ENCODE results near the gene KIN. TPM values are rescaled to one million over a fixed set of nuclear protein-coding genes. Genes with fewer than 3 reads are reported as not detected.

Gene KIN
- total RNA-seq, 1 donor: 9.5 TPM

DNA sequence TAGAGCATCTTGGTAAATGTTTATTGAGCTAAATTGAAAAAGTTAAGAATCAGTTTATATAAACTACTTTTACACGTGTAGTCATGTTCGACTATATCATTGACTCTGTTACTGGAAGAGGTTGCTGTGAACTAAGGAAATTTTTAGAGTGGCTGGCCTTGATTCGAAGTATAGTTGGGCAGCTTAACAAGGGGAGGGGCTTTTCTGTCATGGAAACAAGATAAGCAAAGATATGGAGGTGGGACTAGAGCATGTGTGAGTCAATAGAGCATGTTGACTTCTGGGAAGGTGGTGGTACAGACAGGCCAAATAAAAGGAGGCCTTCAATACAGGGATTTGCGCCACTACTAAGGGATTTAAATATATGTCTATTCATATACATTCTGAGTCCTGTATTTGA, 7.8 kb upstream of the KIN start:
- DNase-seq (ENCODE audit: low read depth): peak; percentile 67
- no peak overlapping the region for H3K4me3 ChIP-seq (ENCODE audit: low read depth, low read length)
- TF ChIP-seq, protein P1, sequence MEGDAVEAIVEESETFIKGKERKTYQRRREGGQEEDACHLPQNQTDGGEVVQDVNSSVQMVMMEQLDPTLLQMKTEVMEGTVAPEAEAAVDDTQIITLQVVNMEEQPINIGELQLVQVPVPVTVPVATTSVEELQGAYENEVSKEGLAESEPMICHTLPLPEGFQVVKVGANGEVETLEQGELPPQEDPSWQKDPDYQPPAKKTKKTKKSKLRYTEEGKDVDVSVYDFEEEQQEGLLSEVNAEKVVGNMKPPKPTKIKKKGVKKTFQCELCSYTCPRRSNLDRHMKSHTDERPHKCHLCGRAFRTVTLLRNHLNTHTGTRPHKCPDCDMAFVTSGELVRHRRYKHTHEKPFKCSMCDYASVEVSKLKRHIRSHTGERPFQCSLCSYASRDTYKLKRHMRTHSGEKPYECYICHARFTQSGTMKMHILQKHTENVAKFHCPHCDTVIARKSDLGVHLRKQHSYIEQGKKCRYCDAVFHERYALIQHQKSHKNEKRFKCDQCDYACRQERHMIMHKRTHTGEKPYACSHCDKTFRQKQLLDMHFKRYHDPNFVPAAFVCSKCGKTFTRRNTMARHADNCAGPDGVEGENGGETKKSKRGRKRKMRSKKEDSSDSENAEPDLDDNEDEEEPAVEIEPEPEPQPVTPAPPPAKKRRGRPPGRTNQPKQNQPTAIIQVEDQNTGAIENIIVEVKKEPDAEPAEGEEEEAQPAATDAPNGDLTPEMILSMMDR (IDR thresholded peaks at IDR 0.05; ENCODE audit: insufficient read depth, low read depth, low read length): no peak

- TF ChIP-seq, protein P1 (IDR thresholded peaks at IDR 0.05; ENCODE audit: insufficient read depth, low read depth, low read length): no peak
- no peak overlapping the region for H3K4me3 ChIP-seq (ENCODE audit: low read depth, low read length)
- no peak for DNase-seq (ENCODE audit: low read depth)
These were observed 6.6 kb upstream of the KIN start for GRCh38 chr10:7794251-7795026.

DNA sequence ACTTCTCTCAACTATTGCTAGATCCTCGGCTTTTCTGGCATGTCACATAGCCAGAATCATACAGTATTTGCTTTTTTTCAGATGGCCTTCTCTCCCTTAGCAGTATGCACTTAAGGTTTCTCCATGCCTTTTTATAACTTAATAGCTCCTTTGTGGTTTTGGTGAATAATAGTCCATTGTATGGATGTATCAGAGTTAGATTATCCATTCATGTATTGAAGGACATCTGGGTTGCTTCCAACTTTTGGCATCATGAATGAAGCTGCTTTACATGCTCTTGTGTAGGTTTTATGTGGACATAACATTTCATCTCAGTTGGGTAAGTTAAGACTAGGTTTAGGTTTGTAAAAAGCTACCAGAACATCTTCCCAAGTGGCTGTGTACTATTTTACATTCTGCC, 4.7 kb upstream of the KIN start:
- no peak for DNase-seq (ENCODE audit: low read depth)
- H3K4me3 ChIP-seq (ENCODE audit: low read depth, low read length): no peak overlapping the region
- TF ChIP-seq, protein P1 (IDR thresholded peaks at IDR 0.05; ENCODE audit: insufficient read depth, low read depth, low read length): no peak

GRCh38 chr10:7789390-7789789, 1.6 kb upstream of the KIN start:
- DNase-seq (ENCODE audit: low read depth): peak; percentile 18
- H3K4me3 ChIP-seq (ENCODE audit: low read depth, low read length): peak overlapping the region; percentile 94
- TF ChIP-seq, protein P1 (IDR thresholded peaks at IDR 0.05; ENCODE audit: insufficient read depth, low read depth, low read length): no peak

DNA sequence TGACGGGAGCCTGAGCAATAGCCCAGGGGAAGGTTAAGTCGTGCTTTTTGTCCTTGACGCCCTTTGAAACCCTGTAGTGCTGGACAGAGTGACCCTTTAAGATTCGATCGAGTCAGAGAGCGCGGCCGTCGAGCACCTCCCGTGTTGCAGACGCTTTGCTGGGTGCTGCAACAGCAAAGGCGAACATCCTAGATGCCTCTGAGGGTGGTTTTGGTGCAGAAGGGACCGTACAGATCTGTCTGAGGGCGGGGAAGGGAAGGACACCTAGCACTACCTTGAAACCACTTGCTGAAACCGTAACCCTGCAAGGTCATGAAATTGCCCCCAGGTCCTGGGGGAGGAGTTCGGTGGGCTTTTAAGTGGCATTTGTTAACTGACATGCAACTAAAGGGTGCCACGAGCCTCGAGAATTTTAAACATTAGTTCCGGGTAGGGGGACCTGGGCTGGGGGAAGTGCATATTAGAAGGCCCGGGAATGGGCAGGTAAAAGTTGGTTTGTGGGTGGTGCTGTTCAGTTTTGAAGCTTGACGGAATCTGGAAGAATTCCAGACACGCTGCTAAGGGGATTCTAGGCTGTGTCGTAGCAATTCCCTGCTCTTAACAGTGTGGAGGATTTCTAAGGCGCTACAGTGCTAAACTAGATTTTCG, 970 bp upstream of the KIN start:
- TF ChIP-seq, protein P1 (IDR thresholded peaks at IDR 0.05; ENCODE audit: insufficient read depth, low read depth, low read length): no peak
- peak overlapping the region; percentile 94 for H3K4me3 ChIP-seq (ENCODE audit: low read depth, low read length)
- DNase-seq (ENCODE audit: low read depth): peak; percentile 23

- peak overlapping the region; percentile 94 for H3K4me3 ChIP-seq (ENCODE audit: low read depth, low read length)
- DNase-seq (ENCODE audit: low read depth): peak; percentile 15
- TF ChIP-seq, protein P1 (IDR thresholded peaks at IDR 0.05; ENCODE audit: insufficient read depth, low read depth, low read length): no peak
These were observed 490 bp downstream of the KIN start for GRCh38 chr10:7787150-7787856.
